ENCODE results near the gene DDX42. TPM values are rescaled to one million over a fixed set of nuclear protein-coding genes. Genes with fewer than 3 reads are reported as not detected.

DDX42 gene
- polyA plus RNA-seq, 2 of the 4 experiments (the other 2 are of a cell fraction), result 124 to 262 TPM

DNA sequence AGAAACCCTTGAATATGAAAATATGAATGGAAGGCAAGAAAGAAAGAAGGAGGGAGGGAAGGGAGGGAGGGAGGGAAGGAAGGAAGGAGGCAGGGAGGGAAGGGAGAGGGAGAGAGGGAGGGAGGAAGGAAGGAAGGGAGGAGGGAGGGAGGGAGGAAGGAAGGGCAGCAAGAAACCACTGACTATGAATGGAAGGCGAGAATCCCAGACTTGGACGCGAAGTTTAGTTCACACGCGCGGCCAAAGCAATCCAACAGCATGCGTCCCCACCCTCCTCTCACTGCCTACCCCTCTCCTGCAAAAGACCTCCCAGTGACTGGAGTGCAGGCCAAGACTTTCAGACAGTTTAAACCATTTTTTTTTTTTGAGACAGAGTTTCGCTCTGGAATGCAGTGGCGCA is 76.4 kb downstream of the DDX42 start:
- ATAC-seq (no peak), FAIRE-seq (no peak), DNase-seq (ENCODE audit: low read depth in 1 of 2, low spot score in 1 of 2) (no peak)
- H3K27ac ChIP-seq, result no peak overlapping the region
- H3K4me2 ChIP-seq, result no peak overlapping the region
- H3K9me3 ChIP-seq, result peaks cover 8% of the 10 kb centered on the region
- H3K4me1 ChIP-seq, result no peaks in the 10 kb centered on the region
- WGBS (ENCODE audit: missing lambda C conversion rate), result 96% methylated on average over 9 of the region's 9 CpGs
- TF ChIP-seq TFCP2L1 (CRISPR knock-in tag; IDR thresholded peaks at IDR 0.05) (no peak), JUN (IDR thresholded peaks at IDR 0.05) (no peak), HMGXB4 (CRISPR knock-in tag; IDR thresholded peaks at IDR 0.05; ENCODE audit: borderline replicate concordance) (no peak), EHMT2 (IDR thresholded peaks at IDR 0.05; ENCODE audit: low read depth) (no peak), POLR2A (IDR thresholded peaks at IDR 0.05; ENCODE audit: low read length) (no peak), ZNF302 (CRISPR knock-in tag; IDR thresholded peaks at IDR 0.05) (no peak), HDAC2 (IDR thresholded peaks at IDR 0.05) (no peak), RCOR1 (IDR thresholded peaks at IDR 0.05; ENCODE audit: low read depth, low read length) (no peak), ZSCAN20 (CRISPR knock-in tag; IDR thresholded peaks at IDR 0.05) (no peak), CHD2 (IDR thresholded peaks at IDR 0.05; ENCODE audit: low read length, partially characterized antibody) (no peak), RFX5 (IDR thresholded peaks at IDR 0.05) (no peak), ESRRA (IDR thresholded peaks at IDR 0.05; ENCODE audit: borderline replicate concordance, low read length) (no peak), RNF2 (IDR thresholded peaks at IDR 0.05; ENCODE audit: borderline replicate concordance, low read depth) (no peak), CEBPB (IDR thresholded peaks at IDR 0.05) (no peak), KDM5A (IDR thresholded peaks at IDR 0.05) (no peak), FOXS1 (CRISPR knock-in tag; IDR thresholded peaks at IDR 0.05) (no peak), PHF8 (IDR thresholded peaks at IDR 0.05; ENCODE audit: borderline replicate concordance, low read depth) (no peak), NR3C1 (IDR thresholded peaks at IDR 0.05) (no peak), EP300 (IDR thresholded peaks at IDR 0.05) (no peak)
- TF ChIP-seq, protein P1, sequence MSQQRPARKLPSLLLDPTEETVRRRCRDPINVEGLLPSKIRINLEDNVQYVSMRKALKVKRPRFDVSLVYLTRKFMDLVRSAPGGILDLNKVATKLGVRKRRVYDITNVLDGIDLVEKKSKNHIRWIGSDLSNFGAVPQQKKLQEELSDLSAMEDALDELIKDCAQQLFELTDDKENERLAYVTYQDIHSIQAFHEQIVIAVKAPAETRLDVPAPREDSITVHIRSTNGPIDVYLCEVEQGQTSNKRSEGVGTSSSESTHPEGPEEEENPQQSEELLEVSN (IDR thresholded peaks at IDR 0.05; ENCODE audit: borderline replicate concordance, low read depth), result no peak
- H3K4me3 ChIP-seq, result no peak overlapping the region
- ChIA-PET CTCF (interaction anchor here (9.5 to 9.6 kb wide), 2 partner anchors 9 to 16 kb away, joined by 90 to 91 read pairs; no protein-coding TSS in a partner anchor), POLR2A (no interaction called here)

GRCh38 chr17:63853260-63853659 is 79.3 kb downstream of the DDX42 start:
- no peak for FAIRE-seq
- Histone ChIP-seq H3K4me3 (no peak overlapping the region), H3K4me2 (no peak overlapping the region), H3K9me3 (peaks cover 4% of the 10 kb centered on the region), H3K4me1 (no peaks in the 10 kb centered on the region), H3K27ac (no peak overlapping the region)
- WGBS (ENCODE audit: missing lambda C conversion rate), result 78% methylated on average over 2 of the region's 2 CpGs
- TF ChIP-seq FOSL2 (IDR thresholded peaks at IDR 0.05) (no peak), FOSL2 (CRISPR knock-in tag; IDR thresholded peaks at IDR 0.05) (0 out of 2 replicates have a peak, but pooled peaks have one; percentile 13), RFX5 (IDR thresholded peaks at IDR 0.05) (no peak)
- CTCF ChIA-PET, result interaction anchor here (0.8 to 4.7 kb wide), 3 partner anchors 13 to 49 kb away, joined by 3 to 46 read pairs (median 5); partner anchors contain the start of gene GH2
- DNase-seq (ENCODE audit: low read depth in 1 of 2, low spot score in 1 of 2), result no peak
- no peak for ATAC-seq
- POLR2A ChIA-PET, result interaction anchor here (1.8 kb wide), 1 partner anchor 10 kb away, joined by 6 read pairs; the partner anchor contains the start of gene SMARCD2

GRCh38 chr17:63854709-63855108 is 80.7 kb downstream of the DDX42 start:
- no peaks in the 10 kb centered on the region for H3K4me1 ChIP-seq
- no peak overlapping the region for H3K4me3 ChIP-seq
- no peak overlapping the region for H3K27ac ChIP-seq
- POLR2A ChIA-PET, result no interaction called here
- H3K4me2 ChIP-seq, result no peak overlapping the region
- DNase-seq (ENCODE audit: low read depth in 1 of 2, low spot score in 1 of 2) (no peak), ATAC-seq (no peak), FAIRE-seq (no peak)
- H3K9me3 ChIP-seq, result no peaks in the 10 kb centered on the region
- CTCF ChIA-PET, result interaction anchor here (0.7 to 4.7 kb wide), 6 partner anchors 10 to 171 kb away, joined by 3 to 46 read pairs (median 4); partner anchors contain the start of genes GH1 and GH2
- 52% methylated on average over 5 of the region's 5 CpGs for WGBS (ENCODE audit: missing lambda C conversion rate)
- no peak for TF ChIP-seq NR3C1 (IDR thresholded peaks at IDR 0.05)
- TF ChIP-seq HEYL (CRISPR knock-in tag; IDR thresholded peaks at IDR 0.05), result no peak
- no peak for TF ChIP-seq CHD4 (IDR thresholded peaks at IDR 0.05; ENCODE audit: borderline replicate concordance)
- TF ChIP-seq ZC3H11A (IDR thresholded peaks at IDR 0.05), result no peak
- no peak for TF ChIP-seq MAX (IDR thresholded peaks at IDR 0.05)
- TF ChIP-seq RAD21 (conservative IDR thresholded peaks at IDR 0.05 in 1 of 2, IDR thresholded peaks at IDR 0.05 in 1 of 2), result no peak
- no peak for TF ChIP-seq CBX2 (IDR thresholded peaks at IDR 0.05; ENCODE audit: borderline replicate concordance, low read depth)
- TF ChIP-seq REST (IDR thresholded peaks at IDR 0.05), result no peak
- TF ChIP-seq, protein P2, sequence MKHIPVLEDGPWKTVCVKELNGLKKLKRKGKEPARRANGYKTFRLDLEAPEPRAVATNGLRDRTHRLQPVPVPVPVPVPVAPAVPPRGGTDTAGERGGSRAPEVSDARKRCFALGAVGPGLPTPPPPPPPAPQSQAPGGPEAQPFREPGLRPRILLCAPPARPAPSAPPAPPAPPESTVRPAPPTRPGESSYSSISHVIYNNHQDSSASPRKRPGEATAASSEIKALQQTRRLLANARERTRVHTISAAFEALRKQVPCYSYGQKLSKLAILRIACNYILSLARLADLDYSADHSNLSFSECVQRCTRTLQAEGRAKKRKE (CRISPR knock-in tag; IDR thresholded peaks at IDR 0.05; ENCODE audit: low read depth), result no peak
- TF ChIP-seq EHMT2 (IDR thresholded peaks at IDR 0.05; ENCODE audit: low read depth), result no peak
